ENCODE measurements around the gene CTRB2. TPM values are rescaled to one million over a fixed set of nuclear protein-coding genes. Genes with fewer than 3 reads are reported as not detected.

Gene CTRB2
- total and polyA plus RNA-seq, 5 donors, result 0.14 to 2.9 TPM; not detected in 3

- Histone ChIP-seq H3K4me3 (ENCODE audit: low read length) (no peak overlapping the region), H3K4me1 (ENCODE audit: control insufficient read depth, insufficient read depth, low read length) (peaks cover 10% of the 10 kb centered on the region), H3K27ac (ENCODE audit: low read length) (no peak overlapping the region), H3K27me3 (ENCODE audit: control insufficient read depth, insufficient read depth) (no peaks in the 10 kb centered on the region), H3K9me3 (ENCODE audit: control insufficient read depth, low read length) (no peaks in the 10 kb centered on the region)
- DNase-seq (peak in 2 of 3 donors; percentile 66 to 68), ATAC-seq (no peak)
- intact Hi-C loops (cut with DNase I), result loop anchor here in 3 of 4 donors (5.0 kb wide), 2 partner anchors 147 to 152 kb away; no protein-coding TSS in a partner anchor
- 84% methylated on average over 48 of the region's 48 CpGs for WGBS
These were observed 28.1 kb upstream of the CTRB2 start for GRCh38 chr16:75234856-75235696.

- Histone ChIP-seq H3K9me3 (ENCODE audit: control insufficient read depth, low read length) (no peaks in the 10 kb centered on the region), H3K27ac (ENCODE audit: low read length) (no peak overlapping the region), H3K4me3 (ENCODE audit: low read length) (no peak overlapping the region), H3K27me3 (ENCODE audit: control insufficient read depth, insufficient read depth) (no peaks in the 10 kb centered on the region), H3K4me1 (ENCODE audit: control insufficient read depth, insufficient read depth, low read length) (peaks cover 2% of the 10 kb centered on the region)
- DNase-seq (no peak), ATAC-seq (no peak)
- WGBS, result 53% methylated on average over 7 of the region's 7 CpGs
- intact Hi-C loops (cut with DNase I), result loop anchor here in 2 of 4 donors (5.0 kb wide), 2 partner anchors 149 to 154 kb away; no protein-coding TSS in a partner anchor
These were observed 26.6 kb upstream of the CTRB2 start for GRCh38 chr16:75233611-75233938.

- DNase-seq (no peak), ATAC-seq (no peak)
- intact Hi-C loops (cut with DNase I), result loop anchor here in 2 of 4 donors (5.0 kb wide), 2 partner anchors 151 to 156 kb away; no protein-coding TSS in a partner anchor
- no peak overlapping the region for H3K27ac ChIP-seq (ENCODE audit: low read length)
- 90% methylated on average over 11 of the region's 11 CpGs for WGBS
- no peak overlapping the region for H3K4me3 ChIP-seq (ENCODE audit: low read length)
- H3K27me3 ChIP-seq (ENCODE audit: control insufficient read depth, insufficient read depth), result no peaks in the 10 kb centered on the region
- no peaks in the 10 kb centered on the region for H3K4me1 ChIP-seq (ENCODE audit: control insufficient read depth, insufficient read depth, low read length)
- H3K9me3 ChIP-seq (ENCODE audit: control insufficient read depth, low read length), result no peaks in the 10 kb centered on the region
These were observed 24.6 kb upstream of the CTRB2 start for GRCh38 chr16:75231570-75231969.

GRCh38 chr16:75230471-75231110 is 23.6 kb upstream of the CTRB2 start:
- Histone ChIP-seq H3K4me3 (ENCODE audit: low read length) (no peak overlapping the region), H3K27ac (ENCODE audit: low read length) (peak overlapping the region; percentile 28), H3K27me3 (ENCODE audit: control insufficient read depth, insufficient read depth) (no peaks in the 10 kb centered on the region), H3K9me3 (ENCODE audit: control insufficient read depth, low read length) (no peaks in the 10 kb centered on the region), H3K4me1 (ENCODE audit: control insufficient read depth, insufficient read depth, low read length) (no peaks in the 10 kb centered on the region)
- ATAC-seq (peak; percentile 15 to 19), DNase-seq (peak in 1 of 3 donors; percentile 52)
- WGBS, result 68% methylated on average over 9 of the region's 9 CpGs
- intact Hi-C loops (cut with DNase I), result loop anchor here in 2 of 4 donors (5.0 kb wide), 2 partner anchors 152 to 157 kb away; no protein-coding TSS in a partner anchor

GRCh38 chr16:75229172-75230031 is 22.4 kb upstream of the CTRB2 start:
- Histone ChIP-seq H3K4me3 (ENCODE audit: low read length) (no peak overlapping the region), H3K9me3 (ENCODE audit: control insufficient read depth, low read length) (no peaks in the 10 kb centered on the region), H3K27ac (ENCODE audit: low read length) (no peak overlapping the region), H3K4me1 (ENCODE audit: control insufficient read depth, insufficient read depth, low read length) (no peaks in the 10 kb centered on the region), H3K27me3 (ENCODE audit: control insufficient read depth, insufficient read depth) (no peaks in the 10 kb centered on the region)
- intact Hi-C loops (cut with DNase I), result loop anchor here in 3 of 4 donors (5.0 kb wide), 3 partner anchors 153 to 163 kb away; no protein-coding TSS in a partner anchor
- DNase-seq (peak in 1 of 3 donors; percentile 52), ATAC-seq (no peak)
- 89% methylated on average over 48 of the region's 48 CpGs for WGBS

- Histone ChIP-seq H3K27ac (ENCODE audit: low read length) (no peak overlapping the region), H3K9me3 (ENCODE audit: control insufficient read depth, low read length) (no peaks in the 10 kb centered on the region), H3K4me3 (ENCODE audit: low read length) (no peak overlapping the region), H3K27me3 (ENCODE audit: control insufficient read depth, insufficient read depth) (no peaks in the 10 kb centered on the region), H3K4me1 (ENCODE audit: control insufficient read depth, insufficient read depth, low read length) (no peaks in the 10 kb centered on the region)
- DNase-seq (peak in 1 of 3 donors; percentile 22), ATAC-seq (no peak)
- 86% methylated on average over 17 of the region's 17 CpGs for WGBS
- intact Hi-C loops (cut with DNase I), result loop anchor here in 1 of 4 donors (5.0 kb wide), 1 partner anchor 164 kb away; no protein-coding TSS in a partner anchor
These were observed 21.4 kb upstream of the CTRB2 start for GRCh38 chr16:75228143-75228976.

GRCh38 chr16:75227361-75228142 is 20.6 kb upstream of the CTRB2 start:
- ATAC-seq, result no peak
- H3K27me3 ChIP-seq (ENCODE audit: control insufficient read depth, insufficient read depth), result no peaks in the 10 kb centered on the region

GRCh38 chr16:75226550-75227360 is 19.8 kb upstream of the CTRB2 start:
- peak in 1 of 3 donors; percentile 51 for DNase-seq
- Histone ChIP-seq H3K9me3 (ENCODE audit: control insufficient read depth, low read length) (no peaks in the 10 kb centered on the region), H3K4me3 (ENCODE audit: low read length) (no peak overlapping the region), H3K4me1 (ENCODE audit: control insufficient read depth, insufficient read depth, low read length) (no peaks in the 10 kb centered on the region), H3K27me3 (ENCODE audit: control insufficient read depth, insufficient read depth) (no peaks in the 10 kb centered on the region), H3K27ac (ENCODE audit: low read length) (no peak overlapping the region)
- intact Hi-C loops (cut with DNase I), result loop anchor here in 1 of 4 donors (1.0 to 5.0 kb wide), 2 partner anchors 19 to 166 kb away; partner anchors contain the start of gene CTRB2
- 58% methylated on average over 22 of the region's 22 CpGs for WGBS
- ATAC-seq, result no peak

More at GRCh38 chr16:75227361-75228142, 20.6 kb upstream of the CTRB2 start:
- peak in 1 of 3 donors; percentile 41 for DNase-seq
- Histone ChIP-seq H3K27ac (ENCODE audit: low read length) (no peak overlapping the region), H3K4me3 (ENCODE audit: low read length) (no peak overlapping the region), H3K9me3 (ENCODE audit: control insufficient read depth, low read length) (no peaks in the 10 kb centered on the region), H3K4me1 (ENCODE audit: control insufficient read depth, insufficient read depth, low read length) (no peaks in the 10 kb centered on the region)
- WGBS, result 79% methylated on average over 18 of the region's 18 CpGs
- intact Hi-C loops (cut with DNase I), result loop anchor here in 1 of 4 donors (5.0 kb wide), 1 partner anchor 165 kb away; no protein-coding TSS in a partner anchor

All from right cardiac atrium (tissue), 5 donors.